ENCODE results near the gene METTL25. TPM values are rescaled to one million over a fixed set of nuclear protein-coding genes. Genes with fewer than 3 reads are reported as not detected.

The METTL25 gene
- total and polyA plus RNA-seq, 4 donors = 2.6 to 25.1 (median 8.6) TPM

DNA sequence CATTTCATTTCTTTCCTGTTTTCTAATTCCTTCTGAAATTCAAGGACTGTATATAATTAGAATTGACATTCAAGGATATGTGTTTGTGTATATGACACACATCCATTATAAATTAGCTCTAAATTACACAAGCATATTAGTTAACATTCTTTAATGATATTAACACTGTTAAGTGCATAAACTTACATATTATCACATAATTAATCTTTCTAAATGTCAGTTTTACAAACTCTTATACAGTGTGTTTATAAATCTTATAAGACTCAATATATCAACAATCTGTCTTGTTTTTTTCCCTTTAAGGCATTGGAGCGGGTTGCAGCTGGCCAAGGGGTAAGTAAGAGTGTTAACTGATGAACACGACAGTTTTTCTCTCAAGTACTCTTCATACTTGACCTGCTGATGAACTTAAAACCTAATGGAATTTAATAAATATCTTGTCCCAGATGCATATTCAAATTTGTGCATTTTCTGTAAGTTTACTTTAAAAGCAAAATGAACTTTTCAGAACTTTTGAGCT lies 76.1 kb downstream of the METTL25 start:
- ATAC-seq (ENCODE audit: insufficient read depth, low FRiP score) = no peak
- DNase-seq = peak; percentile 13 to 70 (median 49)
- no peak overlapping the region for H3K9ac ChIP-seq (ENCODE audit: insufficient read depth in 1 of 2, low read length in 2 of 2)
- peaks cover 0 to 3% (median 0%) of the 10 kb centered on the region in 4 donors for H3K36me3 ChIP-seq (ENCODE audit: control insufficient read depth in 4 of 4, insufficient read depth in 4 of 4, low read length in 4 of 4)
- TF ChIP-seq, protein P1, sequence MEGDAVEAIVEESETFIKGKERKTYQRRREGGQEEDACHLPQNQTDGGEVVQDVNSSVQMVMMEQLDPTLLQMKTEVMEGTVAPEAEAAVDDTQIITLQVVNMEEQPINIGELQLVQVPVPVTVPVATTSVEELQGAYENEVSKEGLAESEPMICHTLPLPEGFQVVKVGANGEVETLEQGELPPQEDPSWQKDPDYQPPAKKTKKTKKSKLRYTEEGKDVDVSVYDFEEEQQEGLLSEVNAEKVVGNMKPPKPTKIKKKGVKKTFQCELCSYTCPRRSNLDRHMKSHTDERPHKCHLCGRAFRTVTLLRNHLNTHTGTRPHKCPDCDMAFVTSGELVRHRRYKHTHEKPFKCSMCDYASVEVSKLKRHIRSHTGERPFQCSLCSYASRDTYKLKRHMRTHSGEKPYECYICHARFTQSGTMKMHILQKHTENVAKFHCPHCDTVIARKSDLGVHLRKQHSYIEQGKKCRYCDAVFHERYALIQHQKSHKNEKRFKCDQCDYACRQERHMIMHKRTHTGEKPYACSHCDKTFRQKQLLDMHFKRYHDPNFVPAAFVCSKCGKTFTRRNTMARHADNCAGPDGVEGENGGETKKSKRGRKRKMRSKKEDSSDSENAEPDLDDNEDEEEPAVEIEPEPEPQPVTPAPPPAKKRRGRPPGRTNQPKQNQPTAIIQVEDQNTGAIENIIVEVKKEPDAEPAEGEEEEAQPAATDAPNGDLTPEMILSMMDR (IDR thresholded peaks at IDR 0.05; ENCODE audit: control extremely low read depth, extremely low read depth) = no peak
- 63 to 74% methylated on average over 2 of the region's 2 CpGs for WGBS, 2 donors
- peaks cover 0 to 4% (median 0%) of the 10 kb centered on the region in 3 donors for H3K27me3 ChIP-seq (ENCODE audit: control insufficient read depth in 3 of 3, insufficient read depth in 3 of 3, low read length in 2 of 3)
- H3K27ac ChIP-seq (ENCODE audit: low read depth in 1 of 2, low read length in 1 of 2) = no peak overlapping the region
- H3K4me3 ChIP-seq = no peak overlapping the region
- H3K9me3 ChIP-seq (ENCODE audit: control insufficient read depth in 4 of 4, insufficient read depth in 3 of 4, low read length in 3 of 4) = no peaks in the 10 kb centered on the region
- peaks cover 0 to 6% (median 0%) of the 10 kb centered on the region in 5 donors for H3K4me1 ChIP-seq (ENCODE audit: control insufficient read depth in 5 of 5, insufficient read depth in 5 of 5, low read length in 5 of 5)

DNA sequence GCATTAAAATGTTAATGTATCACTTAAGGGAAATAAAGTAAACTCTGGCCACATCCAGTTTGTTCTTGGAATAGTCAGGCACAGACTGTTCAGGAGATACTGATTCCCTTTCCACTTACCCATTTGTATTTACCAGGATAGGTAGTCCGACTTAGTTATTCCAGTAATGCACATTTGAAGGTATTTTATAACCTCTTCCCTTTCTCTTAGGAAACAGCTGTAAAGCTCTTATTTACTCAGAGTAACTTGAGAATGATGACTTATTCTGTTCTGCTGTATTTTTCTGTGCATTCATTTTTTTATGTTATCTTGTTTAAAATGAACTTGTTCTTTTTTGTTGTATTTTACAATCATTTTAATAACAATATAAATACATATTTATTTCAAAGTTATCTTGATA lies 78.0 kb downstream of the METTL25 start:
- DNase-seq = no peak
- Histone ChIP-seq H3K9ac (ENCODE audit: insufficient read depth in 1 of 2, low read length in 2 of 2) (no peak overlapping the region), H3K27me3 (ENCODE audit: control insufficient read depth in 3 of 3, insufficient read depth in 3 of 3, low read length in 2 of 3) (peaks cover 0 to 4% (median 0%) of the 10 kb centered on the region in 3 donors), H3K9me3 (ENCODE audit: control insufficient read depth in 4 of 4, insufficient read depth in 3 of 4, low read length in 3 of 4) (no peaks in the 10 kb centered on the region), H3K27ac (ENCODE audit: low read depth in 1 of 2, low read length in 1 of 2) (no peak overlapping the region), H3K4me1 (ENCODE audit: control insufficient read depth in 5 of 5, insufficient read depth in 5 of 5, low read length in 5 of 5) (peaks cover 0 to 6% (median 0%) of the 10 kb centered on the region in 5 donors), H3K36me3 (ENCODE audit: control insufficient read depth in 4 of 4, insufficient read depth in 4 of 4, low read length in 4 of 4) (peaks cover 0 to 7% (median 3%) of the 10 kb centered on the region in 4 donors), H3K4me3 (no peak overlapping the region)
- TF ChIP-seq, protein P1 (IDR thresholded peaks at IDR 0.05; ENCODE audit: control extremely low read depth, extremely low read depth) = no peak
- no peak for ATAC-seq (ENCODE audit: insufficient read depth, low FRiP score)
- 85 to 87% methylated on average over 1 of the region's 1 CpG for WGBS, 2 donors

DNA sequence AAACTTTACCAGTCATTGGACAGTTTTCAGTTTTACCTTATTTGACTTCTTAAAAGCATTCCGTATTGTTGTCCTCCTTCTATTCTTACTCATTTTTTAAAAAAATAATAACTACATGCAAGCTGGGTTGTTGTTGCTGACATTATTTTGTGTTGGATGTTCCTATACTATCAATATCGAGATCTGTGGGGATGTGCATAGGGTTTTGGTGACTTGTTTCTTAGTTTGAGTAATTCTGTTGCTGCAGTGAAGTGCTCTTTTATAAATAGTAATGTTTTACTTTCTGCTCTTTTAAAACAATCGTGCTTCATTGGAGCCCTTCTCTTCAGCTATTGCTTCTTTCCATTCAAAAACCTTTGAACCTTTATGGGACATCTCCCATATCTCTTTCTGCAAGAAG lies 79.4 kb downstream of the METTL25 start:
- Histone ChIP-seq H3K9ac (ENCODE audit: insufficient read depth in 1 of 2, low read length in 2 of 2) (no peak overlapping the region), H3K36me3 (ENCODE audit: control insufficient read depth in 4 of 4, insufficient read depth in 4 of 4, low read length in 4 of 4) (peaks cover 3 to 10% (median 6%) of the 10 kb centered on the region in 4 donors), H3K27me3 (ENCODE audit: control insufficient read depth in 3 of 3, insufficient read depth in 3 of 3, low read length in 2 of 3) (peaks cover 0 to 4% (median 0%) of the 10 kb centered on the region in 3 donors), H3K27ac (ENCODE audit: low read depth in 1 of 2, low read length in 1 of 2) (no peak overlapping the region), H3K4me1 (ENCODE audit: control insufficient read depth in 5 of 5, insufficient read depth in 5 of 5, low read length in 5 of 5) (peaks cover 0 to 6% (median 0%) of the 10 kb centered on the region in 5 donors), H3K9me3 (ENCODE audit: control insufficient read depth in 4 of 4, insufficient read depth in 3 of 4, low read length in 3 of 4) (peaks cover 0 to 2% (median 0%) of the 10 kb centered on the region in 4 donors), H3K4me3 (no peak overlapping the region)
- WGBS, 2 donors = 90 to 92% methylated on average over 3 of the region's 3 CpGs
- TF ChIP-seq, protein P1 (IDR thresholded peaks at IDR 0.05; ENCODE audit: control extremely low read depth, extremely low read depth) = no peak
- ATAC-seq (ENCODE audit: insufficient read depth, low FRiP score) (no peak), DNase-seq (no peak)
